HepG2 (cell line): ENCODE results near the gene TRIM7. TPM values are rescaled to one million over a fixed set of nuclear protein-coding genes. Genes with fewer than 3 reads are reported as not detected.
A peak's percentile ranks its signal among the peaks of the same experiment; 100 is the strongest.

Experiments used
- CSRNP1 ChIP-seq: sonication (generic); formaldehyde crosslinking; IDR thresholded peaks from 2 replicates; pipeline ENCODE4 v1.8.1; 2023; ENCODE audit warnings: mild to moderate bottlenecking, missing genetic modification reagents
- KDM5B ChIP-seq: sonication (generic); formaldehyde crosslinking; IDR thresholded peaks from 2 replicates; pipeline ENCODE4 v1.4.0; 2020; ENCODE audit warnings: missing genetic modification reagents, mild to moderate bottlenecking, borderline replicate concordance
- MIER2 ChIP-seq: IDR thresholded peaks from 2 replicates; pipeline ENCODE4 v1.6.1; 2016; ENCODE audit warnings: missing biosample characterization, missing genetic modification reagents
- NCOA5 ChIP-seq: sonication (generic); formaldehyde crosslinking; IDR thresholded peaks from 2 replicates; pipeline ENCODE4 v1.4.0; 2020; ENCODE audit warnings: missing genetic modification reagents
- NR0B2 ChIP-seq: sonication (generic); formaldehyde crosslinking; IDR thresholded peaks from 2 replicates; pipeline ENCODE4 v1.4.0; 2020; ENCODE audit warnings: mild to moderate bottlenecking, missing genetic modification reagents
- RFXANK ChIP-seq: IDR thresholded peaks from 2 replicates; pipeline ENCODE4 v1.6.1; 2016
- SKI ChIP-seq: fragments of 450-650 bp; IDR thresholded peaks from one replicate; pipeline ENCODE4 v1.6.1; 2018; ENCODE audit warnings: mild to moderate bottlenecking; ENCODE audit not compliant: partially characterized antibody
- TBX2 ChIP-seq: sonication (generic); formaldehyde crosslinking; IDR thresholded peaks from 2 replicates; pipeline ENCODE4 v1.5.0; 2020; ENCODE audit warnings: missing genetic modification reagents, mild to moderate bottlenecking, borderline replicate concordance
- TIGD3 ChIP-seq: sonication (generic); formaldehyde crosslinking; IDR thresholded peaks from 2 replicates; pipeline ENCODE4 v1.5.1; 2020; ENCODE audit warnings: mild to moderate bottlenecking, missing genetic modification reagents, borderline replicate concordance
- TRIM24 ChIP-seq: sonication (generic); formaldehyde crosslinking; IDR thresholded peaks from 2 replicates; pipeline ENCODE4 v1.8.0; 2022; ENCODE audit warnings: mild to moderate bottlenecking, missing genetic modification reagents
- YEATS2 ChIP-seq: sonication (generic); formaldehyde crosslinking; IDR thresholded peaks from 2 replicates; pipeline ENCODE4 v1.4.0; 2020; ENCODE audit warnings: missing genetic modification reagents, borderline replicate concordance
- ZNF20 ChIP-seq: sonication (generic); formaldehyde crosslinking; IDR thresholded peaks from 2 replicates; pipeline ENCODE4 v1.4.0; 2020; ENCODE audit warnings: mild to moderate bottlenecking, moderate library complexity, missing genetic modification reagents
- ZNF256 ChIP-seq: sonication (generic); formaldehyde crosslinking; conservative IDR thresholded peaks from 2 replicates; pipeline ENCODE4 v1.4.0; 2020; ENCODE audit warnings: missing genetic modification reagents
- ZNF263 ChIP-seq: sonication (generic); formaldehyde crosslinking; IDR thresholded peaks from 2 replicates; pipeline ENCODE4 v1.4.0; 2020; ENCODE audit warnings: missing genetic modification reagents
- ZNF282 ChIP-seq: fragments of 450-650 bp; IDR thresholded peaks from 2 replicates; pipeline ENCODE4 v1.6.1; 2018; ENCODE audit not compliant: partially characterized antibody
- ZNF382 ChIP-seq: sonication (generic); formaldehyde crosslinking; IDR thresholded peaks from 2 replicates; pipeline ENCODE4 v1.5.0; 2020; ENCODE audit warnings: missing genetic modification reagents, mild to moderate bottlenecking, borderline replicate concordance
- ZNF564 ChIP-seq: sonication (generic); formaldehyde crosslinking; IDR thresholded peaks from 2 replicates; pipeline ENCODE4 v1.8.1; 2023; ENCODE audit warnings: mild to moderate bottlenecking, missing genetic modification reagents
- ZNF704 ChIP-seq: sonication (generic); formaldehyde crosslinking; IDR thresholded peaks from 2 replicates; pipeline ENCODE4 v1.8.1; 2023; ENCODE audit warnings: mild to moderate bottlenecking, inconsistent platforms, moderate library complexity, missing genetic modification reagents, borderline replicate concordance
- ZNF710 ChIP-seq: sonication (generic); formaldehyde crosslinking; IDR thresholded peaks from 2 replicates; pipeline ENCODE4 v1.5.0; 2020; ENCODE audit warnings: mild to moderate bottlenecking, missing genetic modification reagents, borderline replicate concordance
- ZNF75D ChIP-seq: sonication (generic); formaldehyde crosslinking; IDR thresholded peaks from 2 replicates; pipeline ENCODE4 v1.8.1; 2023; ENCODE audit warnings: missing genetic modification reagents, mild to moderate bottlenecking, borderline replicate concordance
- ZNF776 ChIP-seq: sonication (generic); formaldehyde crosslinking; IDR thresholded peaks from 2 replicates; pipeline ENCODE4 v1.4.0; 2020; ENCODE audit warnings: mild to moderate bottlenecking, missing genetic modification reagents
- polyA plus RNA-seq, 8 experiments: library from polyadenylated mRNA; depleted of rRNA in 3 of 8; stranded (reverse) in 7 of 8; unstranded in 1 of 8; fragments of >200 nt; fragmentation: Illumina TruSeq in 4 of 8; extraction: Trizol in 4 of 8; gene quantifications; 2 replicates each; pipeline versions ENCODE4 v1.2.1 to v1.2.3, GENCODE V29; 2011 to 2016; ENCODE audit warnings: low read depth in 4 of 8, missing spikeins in 1 of 8, mixed read lengths in 1 of 8; ENCODE audit not compliant: insufficient read depth in 1 of 8
- total RNA-seq, 5 experiments: library from RNA; depleted of rRNA; stranded (reverse); fragments of >200 nt; fragmentation: Illumina TruSeq; extraction: Trizol; gene quantifications; 2 replicates each; pipeline ENCODE4 v1.2.3, GENCODE V29; 2016; ENCODE audit warnings: low read depth in 1 of 5

Gene TRIM7
- total and polyA plus RNA-seq, 2 of the 13 experiments (the other 11 are each of a cell fraction or from before 2014, with no cell fraction given) = 0.13 TPM; not detected in 1

GRCh38 chr5:181191526-181192336 lies 13.3 kb downstream of the TRIM7 start (continued):
- TF ChIP-seq YEATS2 (CRISPR knock-in tag) (no peak), ZNF704 (CRISPR knock-in tag) (no peak), MIER2 (CRISPR knock-in tag) (no peak), NR0B2 (CRISPR knock-in tag) (peak; percentile 66), ZNF20 (CRISPR knock-in tag) (no peak), ZNF75D (CRISPR knock-in tag) (no peak), ZNF710 (CRISPR knock-in tag) (peak; percentile 32; the same call in 1 of the 2 replicates), TIGD3 (CRISPR knock-in tag) (no peak), RFXANK (CRISPR knock-in tag) (no peak), KDM5B (CRISPR knock-in tag) (no peak), ZNF382 (CRISPR knock-in tag) (no peak), ZNF256 (CRISPR knock-in tag) (peak; percentile 80; the same call in 1 of the 2 replicates), NCOA5 (CRISPR knock-in tag) (no peak), CSRNP1 (CRISPR knock-in tag) (no peak), SKI (peak; percentile 42), ZNF263 (peak; percentile 89), ZNF564 (CRISPR knock-in tag) (no peak), ZNF776 (CRISPR knock-in tag) (peak; percentile 92; the same call in 1 of the 2 replicates), ZNF282 (no peak), TBX2 (peak; percentile 59; the same call in 1 of the 2 replicates), TRIM24 (CRISPR knock-in tag) (no peak)
